CD4-positive, alpha-beta T cell treated with Interleukin-4 for 4 hours (primary cell): ENCODE data around the gene MUC5B.

Experiments
- DNase-seq: peaks from one replicate; pipeline ENCODE4 v3.0.0-alpha.2; 2020

The MUC5B gene

GRCh38 chr11:1221848-1222311 lies 986 bp upstream of the MUC5B start:
- no peak for DNase-seq

GRCh38 chr11:1223346-1224110 lies 662 bp downstream of the MUC5B start:
- no peak for DNase-seq

- DNase-seq, result no peak
These were observed 1.2 kb downstream of the MUC5B start for GRCh38 chr11:1224111-1224490.

GRCh38 chr11:1224491-1225385 lies 1.9 kb downstream of the MUC5B start:
- DNase-seq, result no peak

GRCh38 chr11:1225386-1226225 lies 2.7 kb downstream of the MUC5B start:
- DNase-seq, result no peak

- no peak for DNase-seq
These were observed 3.5 kb downstream of the MUC5B start for GRCh38 chr11:1226226-1226985.

- no peak for DNase-seq
These were observed 4.2 kb downstream of the MUC5B start for GRCh38 chr11:1226986-1227550.

GRCh38 chr11:1227551-1228100 lies 4.8 kb downstream of the MUC5B start:
- DNase-seq, result no peak

- DNase-seq, result no peak
These were observed 5.4 kb downstream of the MUC5B start for GRCh38 chr11:1228101-1228821.

- no peak for DNase-seq
These were observed 6.1 kb downstream of the MUC5B start for GRCh38 chr11:1228921-1229451.

- no peak for DNase-seq
These were observed 6.7 kb downstream of the MUC5B start for GRCh38 chr11:1229471-1230120.

GRCh38 chr11:1230121-1230455 lies 7.2 kb downstream of the MUC5B start:
- DNase-seq, result no peak

GRCh38 chr11:1230456-1231395 lies 7.9 kb downstream of the MUC5B start:
- no peak for DNase-seq

- DNase-seq, result no peak
These were observed 8.6 kb downstream of the MUC5B start for GRCh38 chr11:1231396-1232020.

GRCh38 chr11:1232021-1232882 lies 9.4 kb downstream of the MUC5B start:
- no peak for DNase-seq

- DNase-seq, result no peak
These were observed 10.0 kb downstream of the MUC5B start for GRCh38 chr11:1232883-1233321.

- no peak for DNase-seq
These were observed 10.6 kb downstream of the MUC5B start for GRCh38 chr11:1233351-1234053.
